ENCODE results near the gene ARVCF. TPM values are rescaled to one million over a fixed set of nuclear protein-coding genes. Genes with fewer than 3 reads are reported as not detected.

Gene ARVCF
- total and polyA plus RNA-seq, 9 of the 15 experiments (the other 6 are each of a cell fraction or from before 2014, with no cell fraction given), result 0.03 to 97.4 (median 15.6) TPM

DNA sequence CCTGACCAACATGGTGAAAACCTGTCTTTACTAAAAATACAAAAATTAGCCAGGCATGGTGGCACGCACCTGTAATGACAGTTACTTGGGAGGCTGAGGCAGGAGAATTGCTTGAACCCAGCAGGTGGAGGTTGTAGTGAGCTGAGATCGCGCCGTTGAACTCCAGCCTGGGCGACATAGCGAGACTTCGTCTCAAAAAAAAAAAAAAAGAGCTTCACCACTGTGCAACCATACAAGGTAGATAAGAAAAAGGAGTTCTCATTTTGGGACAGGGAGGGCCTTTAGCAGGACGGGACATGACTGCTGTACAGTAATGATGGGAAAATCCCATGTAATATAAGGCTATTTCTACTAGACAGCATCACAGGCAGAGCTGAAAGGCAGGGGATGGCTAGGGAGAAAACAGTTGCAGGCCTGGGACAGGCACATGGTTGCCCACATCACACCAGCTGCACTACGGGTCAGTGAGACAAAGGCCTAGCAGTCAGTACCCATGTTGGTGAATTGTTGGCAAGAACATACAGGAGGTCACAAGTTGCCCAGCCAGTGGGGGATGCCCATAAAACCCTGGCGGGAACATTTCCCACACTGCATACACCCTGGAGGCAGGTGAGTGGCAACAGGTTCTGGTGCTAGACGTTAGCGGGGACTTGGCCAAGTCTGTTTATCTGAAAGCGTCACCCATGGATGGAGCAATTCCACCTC is 9.7 kb upstream of the ARVCF start (continued):
- TF ChIP-seq NR4A1 (CRISPR knock-in tag; IDR thresholded peaks at IDR 0.05) (no peak), NR4A1 (tag; IDR thresholded peaks at IDR 0.05) (no peak), ZFP36 (IDR thresholded peaks at IDR 0.05; ENCODE audit: low read depth, low read length, partially characterized antibody) (no peak), ILF3 (IDR thresholded peaks at IDR 0.05; ENCODE audit: borderline replicate concordance) (no peak), SPI1 (IDR thresholded peaks at IDR 0.05; ENCODE audit: borderline replicate concordance, low read depth, low read length) (no peak), SETDB1 (IDR thresholded peaks at IDR 0.05; ENCODE audit: low read length) (no peak), KAT7 (CRISPR knock-in tag; IDR thresholded peaks at IDR 0.05; ENCODE audit: borderline replicate concordance) (no peak), HDAC3 (IDR thresholded peaks at IDR 0.05; ENCODE audit: borderline replicate concordance, partially characterized antibody) (no peak), MCM2 (IDR thresholded peaks at IDR 0.05; ENCODE audit: low read depth) (no peak), ZNF764 (CRISPR knock-in tag; IDR thresholded peaks at IDR 0.05; ENCODE audit: low read depth) (peak; percentile 6; the same call in 1 of the 2 replicates), SRF (CRISPR knock-in tag; IDR thresholded peaks at IDR 0.05) (no peak), ZNF384 (IDR thresholded peaks at IDR 0.05; ENCODE audit: low read depth, low read length) (peak; percentile 80; the same call in 1 of the 2 replicates), SRSF3 (IDR thresholded peaks at IDR 0.05; ENCODE audit: insufficient read depth, low read length) (no peak), TAF7 (tag; IDR thresholded peaks at IDR 0.05) (no peak), THRAP3 (IDR thresholded peaks at IDR 0.05; ENCODE audit: borderline replicate concordance) (no peak), ZSCAN32 (CRISPR knock-in tag; IDR thresholded peaks at IDR 0.05) (no peak), WHSC1 (IDR thresholded peaks at IDR 0.05; ENCODE audit: low read length) (peak; percentile 94), DACH1 (IDR thresholded peaks at IDR 0.05; ENCODE audit: partially characterized antibody) (no peak), ZNF253 (CRISPR knock-in tag; conservative IDR thresholded peaks at IDR 0.05) (no peak), NCOA4 (IDR thresholded peaks at IDR 0.05; ENCODE audit: partially characterized antibody) (no peak), U2AF1 (optimal IDR thresholded peaks at IDR 0.05; ENCODE audit: low read depth, low read length) (no peak)
- TF ChIP-seq, protein P1, sequence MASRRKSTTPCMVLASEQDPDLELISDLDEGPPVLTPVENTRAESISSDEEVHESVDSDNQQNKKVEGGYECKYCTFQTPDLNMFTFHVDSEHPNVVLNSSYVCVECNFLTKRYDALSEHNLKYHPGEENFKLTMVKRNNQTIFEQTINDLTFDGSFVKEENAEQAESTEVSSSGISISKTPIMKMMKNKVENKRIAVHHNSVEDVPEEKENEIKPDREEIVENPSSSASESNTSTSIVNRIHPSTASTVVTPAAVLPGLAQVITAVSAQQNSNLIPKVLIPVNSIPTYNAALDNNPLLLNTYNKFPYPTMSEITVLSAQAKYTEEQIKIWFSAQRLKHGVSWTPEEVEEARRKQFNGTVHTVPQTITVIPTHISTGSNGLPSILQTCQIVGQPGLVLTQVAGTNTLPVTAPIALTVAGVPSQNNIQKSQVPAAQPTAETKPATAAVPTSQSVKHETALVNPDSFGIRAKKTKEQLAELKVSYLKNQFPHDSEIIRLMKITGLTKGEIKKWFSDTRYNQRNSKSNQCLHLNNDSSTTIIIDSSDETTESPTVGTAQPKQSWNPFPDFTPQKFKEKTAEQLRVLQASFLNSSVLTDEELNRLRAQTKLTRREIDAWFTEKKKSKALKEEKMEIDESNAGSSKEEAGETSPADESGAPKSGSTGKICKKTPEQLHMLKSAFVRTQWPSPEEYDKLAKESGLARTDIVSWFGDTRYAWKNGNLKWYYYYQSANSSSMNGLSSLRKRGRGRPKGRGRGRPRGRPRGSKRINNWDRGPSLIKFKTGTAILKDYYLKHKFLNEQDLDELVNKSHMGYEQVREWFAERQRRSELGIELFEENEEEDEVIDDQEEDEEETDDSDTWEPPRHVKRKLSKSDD (conservative IDR thresholded peaks at IDR 0.05; ENCODE audit: low read length), result no peak
- TF ChIP-seq, protein P2, sequence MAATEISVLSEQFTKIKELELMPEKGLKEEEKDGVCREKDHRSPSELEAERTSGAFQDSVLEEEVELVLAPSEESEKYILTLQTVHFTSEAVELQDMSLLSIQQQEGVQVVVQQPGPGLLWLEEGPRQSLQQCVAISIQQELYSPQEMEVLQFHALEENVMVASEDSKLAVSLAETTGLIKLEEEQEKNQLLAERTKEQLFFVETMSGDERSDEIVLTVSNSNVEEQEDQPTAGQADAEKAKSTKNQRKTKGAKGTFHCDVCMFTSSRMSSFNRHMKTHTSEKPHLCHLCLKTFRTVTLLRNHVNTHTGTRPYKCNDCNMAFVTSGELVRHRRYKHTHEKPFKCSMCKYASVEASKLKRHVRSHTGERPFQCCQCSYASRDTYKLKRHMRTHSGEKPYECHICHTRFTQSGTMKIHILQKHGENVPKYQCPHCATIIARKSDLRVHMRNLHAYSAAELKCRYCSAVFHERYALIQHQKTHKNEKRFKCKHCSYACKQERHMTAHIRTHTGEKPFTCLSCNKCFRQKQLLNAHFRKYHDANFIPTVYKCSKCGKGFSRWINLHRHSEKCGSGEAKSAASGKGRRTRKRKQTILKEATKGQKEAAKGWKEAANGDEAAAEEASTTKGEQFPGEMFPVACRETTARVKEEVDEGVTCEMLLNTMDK (IDR thresholded peaks at IDR 0.05; ENCODE audit: borderline replicate concordance, insufficient read depth, low read depth, low read length, poor library complexity, severe bottlenecking), result no peak
- TF ChIP-seq, protein P3, sequence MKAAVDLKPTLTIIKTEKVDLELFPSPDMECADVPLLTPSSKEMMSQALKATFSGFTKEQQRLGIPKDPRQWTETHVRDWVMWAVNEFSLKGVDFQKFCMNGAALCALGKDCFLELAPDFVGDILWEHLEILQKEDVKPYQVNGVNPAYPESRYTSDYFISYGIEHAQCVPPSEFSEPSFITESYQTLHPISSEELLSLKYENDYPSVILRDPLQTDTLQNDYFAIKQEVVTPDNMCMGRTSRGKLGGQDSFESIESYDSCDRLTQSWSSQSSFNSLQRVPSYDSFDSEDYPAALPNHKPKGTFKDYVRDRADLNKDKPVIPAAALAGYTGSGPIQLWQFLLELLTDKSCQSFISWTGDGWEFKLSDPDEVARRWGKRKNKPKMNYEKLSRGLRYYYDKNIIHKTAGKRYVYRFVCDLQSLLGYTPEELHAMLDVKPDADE (conservative IDR thresholded peaks at IDR 0.05; ENCODE audit: control insufficient read depth, low read depth, low read length), result no peak

Data from K562 (cell line).